Neural progenitor cell (in vitro differentiated cells): ENCODE data around the gene PTPRK.

Source experiments
- CTCF ChIP-seq: fragments of 200-600 bp; sonication (generic); IDR thresholded peaks from 2 replicates; pipeline ENCODE4 v1.5.1; 2017; ENCODE audit warnings: antibody characterized with exemption, mild to moderate bottlenecking
- EZH2 ChIP-seq: fragments of 200-600 bp; sonication (generic); IDR thresholded peaks from 2 replicates; pipeline ENCODE4 v1.6.1; 2017; ENCODE audit warnings: antibody characterized with exemption, mild to moderate bottlenecking, moderate library complexity
- EZH2phosphoT487 ChIP-seq: fragments of 200-600 bp; sonication (generic); IDR thresholded peaks from 2 replicates; pipeline ENCODE4 v1.6.1; 2017; ENCODE audit warnings: antibody characterized with exemption

DNA sequence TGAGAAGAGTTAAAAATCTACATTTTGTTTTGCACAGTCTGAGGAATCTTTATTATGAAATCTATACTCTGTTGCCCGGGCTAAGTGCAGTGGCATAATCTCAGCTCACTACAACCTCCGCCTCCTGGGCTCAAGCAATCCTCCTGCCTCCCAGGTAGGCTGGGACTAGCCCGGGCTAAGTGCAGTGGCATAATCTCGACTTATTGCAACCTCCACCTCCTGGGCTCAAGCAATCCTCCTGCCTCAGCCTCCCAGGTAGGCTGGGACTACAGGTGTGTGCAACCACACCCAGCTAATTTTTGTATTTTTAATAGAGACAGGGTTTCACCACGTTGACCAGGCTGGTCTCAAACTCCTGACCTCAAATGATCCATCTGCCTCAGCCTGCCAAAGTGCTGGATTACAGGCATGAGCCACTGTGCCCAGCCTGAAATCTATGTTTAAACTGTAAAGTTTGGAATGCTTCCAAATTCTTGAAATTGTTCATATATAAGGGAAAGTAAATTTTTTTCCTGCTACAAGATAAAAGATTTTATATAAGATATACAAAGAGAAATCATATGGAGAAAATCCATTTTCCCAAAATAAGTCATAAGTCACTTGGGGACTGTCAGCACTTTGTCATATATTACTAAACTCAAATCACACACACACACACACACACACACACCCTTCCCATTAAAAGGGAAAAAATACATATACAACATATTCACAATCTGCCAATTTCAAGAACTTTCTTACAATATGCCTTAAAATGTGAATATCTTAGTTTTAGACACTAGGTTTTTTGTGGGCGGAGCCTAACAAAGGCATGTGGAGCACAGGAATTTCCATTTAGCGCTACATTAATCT is 19.4 kb downstream of the PTPRK start:
- TF ChIP-seq EZH2phosphoT487 (no peak), CTCF (no peak), EZH2 (no peak)
